A673 (cell line): Measurements from ENCODE around the gene CUL9.

Experiments used
- CTCF ChIP-seq: fragments of 300-800, 200-600 bp; sonication (generic); conservative IDR thresholded peaks from 2 replicates; pipeline ENCODE4 v1.5.1; 2017; ENCODE audit warnings: low read depth, mild to moderate bottlenecking, antibody characterized with exemption, low read length, moderate library complexity, mixed read lengths
- EZH2 ChIP-seq: fragments of 200-600 bp; sonication (generic); IDR thresholded peaks from 2 replicates; pipeline ENCODE4 v1.6.1; 2017; ENCODE audit warnings: borderline replicate concordance, low read depth, mild to moderate bottlenecking, mixed read lengths, antibody characterized with exemption, low read length; ENCODE audit not compliant: poor library complexity, severe bottlenecking

DNA sequence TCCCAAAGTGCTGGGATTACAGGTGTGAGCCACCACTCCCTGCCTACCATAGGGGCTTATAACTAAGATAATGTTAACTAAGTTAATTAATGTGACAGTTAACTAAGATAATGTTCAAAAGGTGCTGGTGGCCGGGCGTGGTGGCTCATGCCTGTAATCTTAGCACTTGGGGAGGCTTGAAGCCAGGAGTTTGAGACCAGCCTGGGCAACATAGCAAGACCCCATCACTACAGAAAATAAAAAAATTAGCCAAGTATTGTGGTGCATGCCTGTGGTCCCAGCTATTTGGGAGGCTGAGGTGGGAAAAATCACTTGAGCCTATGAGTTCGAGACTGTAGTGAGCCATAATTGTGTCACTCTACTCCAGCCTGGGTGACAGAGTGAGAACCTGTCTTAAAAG is 43.7 kb upstream of the CUL9 start:
- TF ChIP-seq EZH2 (no peak), CTCF (no peak)
